HCT116 (cell line): ENCODE results near the gene VRK3. TPM values are rescaled to one million over a fixed set of nuclear protein-coding genes. Genes with fewer than 3 reads are reported as not detected.

Experiments used
- ATAC-seq: fragments of 200-7000 bp; cut with Tn5 transposase; 2 replicates; pipeline ENCODE4 v1.9.1; 2020; ENCODE audit warnings: mild to moderate bottlenecking, moderate library complexity
- BruUV-seq: library from RNA; stranded (reverse); fragments of 400-500 nt; replicated peaks from 2 replicates; lab custom pipeline; 2021; lab: Mats Ljungman, UMichigan
- CTCF ChIA-PET: fragments of 300-600 bp; sonication (Branson Sonifier 250); formaldehyde crosslinking; loops from one replicate; lab custom pipeline; 2021; ENCODE audit warnings: antibody characterized with exemption; lab: Charles Lee
- POLR2A ChIA-PET: fragments of 300-600, 350-600 bp; sonication (Branson Sonifier 250); formaldehyde crosslinking; loops from one replicate; lab custom pipeline; 2021; ENCODE audit warnings: antibody characterized with exemption; lab: Charles Lee
- RAD21 ChIA-PET, 2 experiments: fragments of 300-600 bp; sonication (Branson Sonifier 250); formaldehyde crosslinking; loops; one replicate each; lab custom pipeline; 2023; ENCODE audit warnings: low total read pairs in 2 of 2; ENCODE audit not compliant: uncharacterized antibody in 2 of 2, unreplicated experiment in 2 of 2, low non-redundant PET in 1 of 2; lab: Charles Lee
- DNase-seq: peaks from one replicate; pipeline ENCODE4 v3.0.0-alpha.2; 2010; ENCODE audit warnings: low read depth, low spot score
- H2AFZ ChIP-seq: fragments of 200-600 bp; shearing (Covaris generic), sonication (generic); 2 replicates; pipeline ENCODE4 v1.6.1; 2017; ENCODE audit warnings: low read depth, mixed run types, mixed read lengths, antibody characterized with exemption, low read length; ENCODE audit not compliant: poor library complexity, severe bottlenecking
- H3K27ac ChIP-seq: 2 replicates; pipeline ENCODE4 v1.5.1; 2012; ENCODE audit warnings: low read depth, low read length
- H3K27me3 ChIP-seq: fragments of 200-600 bp; sonication (generic); 2 replicates; pipeline ENCODE4 v1.6.1; 2016; ENCODE audit warnings: mixed run types, low read length, mixed read lengths; ENCODE audit not compliant: insufficient read depth
- H3K36me3 ChIP-seq, 2 experiments: fragments of 200-500 bp in 1 of 2; fragments of 200-600 bp in 1 of 2; sonication (Bioruptor generic) in 1 of 2; sonication (generic) in 1 of 2; 2 replicates each; pipeline versions ENCODE4 v1.5.1 to v1.6.1; 2014 to 2016; ENCODE audit warnings: low read length in 2 of 2, inconsistent platforms in 1 of 2, mixed read lengths in 1 of 2, mixed run types in 1 of 2; ENCODE audit not compliant: insufficient read depth in 2 of 2, control insufficient read depth in 1 of 2
- H3K4me1 ChIP-seq, 2 experiments: fragments of 200-600 bp in 1 of 2; sonication (generic) in 1 of 2; 2 replicates each; pipeline versions ENCODE4 v1.5.1 to v1.6.1; 2012 to 2017; ENCODE audit warnings: low read length in 2 of 2, inconsistent platforms in 1 of 2, mild to moderate bottlenecking in 1 of 2, mixed read lengths in 1 of 2, mixed run types in 1 of 2, moderate library complexity in 1 of 2; ENCODE audit not compliant: insufficient read depth in 2 of 2, control insufficient read depth in 1 of 2
- H3K4me2 ChIP-seq: fragments of 200-600 bp; sonication (generic); 2 replicates; pipeline ENCODE4 v1.6.1; 2017; ENCODE audit warnings: mixed run types, low read length, mixed read lengths
- H3K4me3 ChIP-seq, 2 experiments: fragments of 200-600 bp in 1 of 2; sonication (generic) in 1 of 2; replicated peaks in 1 of 2; 2 replicates each; pipeline ENCODE4 v1.5.1; 2011 to 2016; ENCODE audit warnings: low read length in 2 of 2, control low read depth in 1 of 2, low read depth in 1 of 2, mild to moderate bottlenecking in 1 of 2, mixed read lengths in 1 of 2, mixed run types in 1 of 2
- H3K79me2 ChIP-seq: fragments of 200-600 bp; sonication (generic); 2 replicates; pipeline ENCODE4 v1.6.1; 2017; ENCODE audit warnings: mild to moderate bottlenecking, mixed run types, low read length, moderate library complexity, mixed read lengths; ENCODE audit not compliant: insufficient read depth
- H3K9ac ChIP-seq: fragments of 200-600 bp; sonication (generic); 2 replicates; pipeline ENCODE4 v1.6.1; 2016; ENCODE audit warnings: low read length, mixed read lengths
- H3K9me2 ChIP-seq: fragments of 200-600 bp; sonication (generic), shearing (Covaris generic); 2 replicates; pipeline ENCODE4 v1.6.1; 2017; ENCODE audit warnings: mixed run types, mild to moderate bottlenecking, moderate library complexity; ENCODE audit not compliant: insufficient read depth
- H3K9me3 ChIP-seq, 2 experiments: fragments of 200-500 bp in 1 of 2; fragments of 200-600 bp in 1 of 2; sonication (Bioruptor generic) in 1 of 2; sonication (generic) in 1 of 2; 2 replicates each; pipeline ENCODE4 v1.6.1; 2014 to 2017; ENCODE audit warnings: low read length in 2 of 2, mixed read lengths in 2 of 2, inconsistent platforms in 1 of 2, low read depth in 1 of 2, mild to moderate bottlenecking in 1 of 2, mixed run types in 1 of 2, moderate library complexity in 1 of 2; ENCODE audit not compliant: control insufficient read depth in 1 of 2, insufficient read depth in 1 of 2
- H4K20me1 ChIP-seq: fragments of 200-600 bp; sonication (generic), shearing (Covaris generic); 2 replicates; pipeline ENCODE4 v1.6.1; 2017; ENCODE audit warnings: mixed run types, mild to moderate bottlenecking, moderate library complexity; ENCODE audit not compliant: insufficient read depth
- CBX3 ChIP-seq: IDR thresholded peaks from 2 replicates; pipeline ENCODE4 v1.6.1; 2012; ENCODE audit warnings: low read depth
- CEBPB ChIP-seq: IDR thresholded peaks from 2 replicates; pipeline ENCODE4 v1.6.1; 2012; ENCODE audit warnings: low read depth
- ELF1 ChIP-seq: IDR thresholded peaks from 2 replicates; pipeline ENCODE4 v1.6.1; 2012; ENCODE audit warnings: low read depth, borderline replicate concordance
- EZH2 ChIP-seq: fragments of 200-600 bp; sonication (generic); IDR thresholded peaks from 2 replicates; pipeline ENCODE4 v1.6.1; 2017; ENCODE audit warnings: antibody characterized with exemption, mixed run types
- EZH2phosphoT487 ChIP-seq: fragments of 200-600 bp; IDR thresholded peaks from 2 replicates; pipeline ENCODE4 v1.6.1; 2018; ENCODE audit warnings: antibody characterized with exemption, borderline replicate concordance
- FOSL1 ChIP-seq: IDR thresholded peaks from 2 replicates; pipeline ENCODE4 v1.6.1; 2012; ENCODE audit warnings: low read depth
- POLR2AphosphoS5 ChIP-seq: IDR thresholded peaks from 2 replicates; pipeline ENCODE4 v1.6.1; 2011; ENCODE audit warnings: mild to moderate bottlenecking, low read depth, low read length, moderate library complexity
- SP1 ChIP-seq: IDR thresholded peaks from 2 replicates; pipeline ENCODE4 v1.6.1; 2012; ENCODE audit warnings: low read depth
- TCF7L2 ChIP-seq: IDR thresholded peaks from 2 replicates; pipeline ENCODE4 v1.7.0; 2011; ENCODE audit warnings: borderline replicate concordance, inconsistent platforms; ENCODE audit not compliant: insufficient read depth, insufficient read length; ENCODE audit errors: extremely low read depth
- YY1 ChIP-seq: IDR thresholded peaks from 2 replicates; pipeline ENCODE4 v1.6.1; 2011; ENCODE audit warnings: low read length, low read depth, moderate library complexity, mild to moderate bottlenecking; ENCODE audit not compliant: insufficient replicate concordance; ENCODE audit errors: extremely low read depth
- ZFX ChIP-seq: fragments of 450-650 bp; IDR thresholded peaks from 2 replicates; pipeline ENCODE4 v1.6.1; 2017
- intact Hi-C: fragments of 100-400 bp; cut with micrococcal nuclease; formaldehyde crosslinking; loops from 2 replicates; pipeline ENCODE4 v1.10.0; 2022
- total RNA-seq: library from RNA; stranded (reverse); gene quantifications from one replicate; pipeline ENCODE4 v1.2.1, GENCODE V29; 2021; ENCODE audit not compliant: unreplicated experiment
- TF ChIP-seq, protein P1 (sequence below): IDR thresholded peaks from 2 replicates; pipeline ENCODE4 v1.6.1; 2012; ENCODE audit warnings: low read depth
- TF ChIP-seq, protein P2 (sequence below): IDR thresholded peaks from 2 replicates; pipeline ENCODE4 v1.6.1; 2011; ENCODE audit warnings: mild to moderate bottlenecking, low read length, moderate library complexity; ENCODE audit not compliant: insufficient replicate concordance; ENCODE audit errors: extremely low read depth
- TF ChIP-seq, protein P3 (sequence below), 3 experiments: fragments of 200-600 bp in 1 of 3; sonication (generic) in 1 of 3; IDR thresholded peaks in 2 of 3; conservative IDR thresholded peaks in 1 of 3; 2 replicates each; pipeline ENCODE4 v1.5.1; 2012 to 2017; ENCODE audit warnings: low read depth in 2 of 3, low read length in 2 of 3, antibody characterized with exemption in 1 of 3, borderline replicate concordance in 1 of 3, control low read depth in 1 of 3, mild to moderate bottlenecking in 1 of 3, mixed read lengths in 1 of 3, mixed run types in 1 of 3, moderate library complexity in 1 of 3; ENCODE audit not compliant: insufficient read depth in 1 of 3
- TF ChIP-seq, protein P4 (sequence below): IDR thresholded peaks from 2 replicates; pipeline ENCODE4 v1.6.1; 2012

VRK3 gene
- total RNA-seq, 1 experiment from 2014 or later = 44.0 TPM

DNA sequence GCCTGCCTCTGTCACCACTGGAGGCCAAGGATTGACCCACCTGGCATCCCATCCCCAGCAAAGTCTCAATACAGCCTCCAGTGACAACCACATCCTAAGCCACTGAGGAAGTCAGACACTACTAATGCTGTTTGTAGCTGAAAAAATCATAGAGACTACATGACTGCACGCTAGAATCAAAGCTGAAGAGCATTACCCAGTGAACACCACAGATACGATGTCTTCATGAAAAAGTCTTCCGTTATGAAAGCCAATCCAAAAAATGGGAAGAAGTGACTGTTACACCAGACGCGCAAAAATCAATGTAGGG is 84.7 kb downstream of the VRK3 start:
- Histone ChIP-seq H3K27ac (no peak overlapping the region), H3K27me3 (no peaks in the 10 kb centered on the region), H4K20me1 (no peaks in the 10 kb centered on the region), H3K4me2 (no peak overlapping the region), H3K9me3 (no peaks in the 10 kb centered on the region), H3K9ac (no peak overlapping the region), H3K9me2 (no peaks in the 10 kb centered on the region), H3K36me3 (no peaks in the 10 kb centered on the region), H2AFZ (no peak overlapping the region), H3K79me2 (no peaks in the 10 kb centered on the region), H3K4me3 (no peak overlapping the region), H3K4me1 (peaks cover 9 to 10% of the 10 kb centered on the region in 2 experiments; a peak in 3 of 4 replicates)
- ChIA-PET RAD21 (no interaction called here), POLR2A (no interaction called here), CTCF (no interaction called here)
- DNase-seq (no peak), ATAC-seq (no peak)
- intact Hi-C loops = no loop called here
- BruUV-seq = no TSS peak
- TF ChIP-seq, protein P1, sequence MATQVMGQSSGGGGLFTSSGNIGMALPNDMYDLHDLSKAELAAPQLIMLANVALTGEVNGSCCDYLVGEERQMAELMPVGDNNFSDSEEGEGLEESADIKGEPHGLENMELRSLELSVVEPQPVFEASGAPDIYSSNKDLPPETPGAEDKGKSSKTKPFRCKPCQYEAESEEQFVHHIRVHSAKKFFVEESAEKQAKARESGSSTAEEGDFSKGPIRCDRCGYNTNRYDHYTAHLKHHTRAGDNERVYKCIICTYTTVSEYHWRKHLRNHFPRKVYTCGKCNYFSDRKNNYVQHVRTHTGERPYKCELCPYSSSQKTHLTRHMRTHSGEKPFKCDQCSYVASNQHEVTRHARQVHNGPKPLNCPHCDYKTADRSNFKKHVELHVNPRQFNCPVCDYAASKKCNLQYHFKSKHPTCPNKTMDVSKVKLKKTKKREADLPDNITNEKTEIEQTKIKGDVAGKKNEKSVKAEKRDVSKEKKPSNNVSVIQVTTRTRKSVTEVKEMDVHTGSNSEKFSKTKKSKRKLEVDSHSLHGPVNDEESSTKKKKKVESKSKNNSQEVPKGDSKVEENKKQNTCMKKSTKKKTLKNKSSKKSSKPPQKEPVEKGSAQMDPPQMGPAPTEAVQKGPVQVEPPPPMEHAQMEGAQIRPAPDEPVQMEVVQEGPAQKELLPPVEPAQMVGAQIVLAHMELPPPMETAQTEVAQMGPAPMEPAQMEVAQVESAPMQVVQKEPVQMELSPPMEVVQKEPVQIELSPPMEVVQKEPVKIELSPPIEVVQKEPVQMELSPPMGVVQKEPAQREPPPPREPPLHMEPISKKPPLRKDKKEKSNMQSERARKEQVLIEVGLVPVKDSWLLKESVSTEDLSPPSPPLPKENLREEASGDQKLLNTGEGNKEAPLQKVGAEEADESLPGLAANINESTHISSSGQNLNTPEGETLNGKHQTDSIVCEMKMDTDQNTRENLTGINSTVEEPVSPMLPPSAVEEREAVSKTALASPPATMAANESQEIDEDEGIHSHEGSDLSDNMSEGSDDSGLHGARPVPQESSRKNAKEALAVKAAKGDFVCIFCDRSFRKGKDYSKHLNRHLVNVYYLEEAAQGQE = no peak
- TF ChIP-seq EZH2 (no peak), FOSL1 (no peak), CBX3 (no peak), YY1 (no peak), TCF7L2 (no peak), ZFX (no peak), POLR2AphosphoS5 (no peak), ELF1 (no peak), EZH2phosphoT487 (no peak), CEBPB (no peak), SP1 (no peak)
- TF ChIP-seq, protein P2, sequence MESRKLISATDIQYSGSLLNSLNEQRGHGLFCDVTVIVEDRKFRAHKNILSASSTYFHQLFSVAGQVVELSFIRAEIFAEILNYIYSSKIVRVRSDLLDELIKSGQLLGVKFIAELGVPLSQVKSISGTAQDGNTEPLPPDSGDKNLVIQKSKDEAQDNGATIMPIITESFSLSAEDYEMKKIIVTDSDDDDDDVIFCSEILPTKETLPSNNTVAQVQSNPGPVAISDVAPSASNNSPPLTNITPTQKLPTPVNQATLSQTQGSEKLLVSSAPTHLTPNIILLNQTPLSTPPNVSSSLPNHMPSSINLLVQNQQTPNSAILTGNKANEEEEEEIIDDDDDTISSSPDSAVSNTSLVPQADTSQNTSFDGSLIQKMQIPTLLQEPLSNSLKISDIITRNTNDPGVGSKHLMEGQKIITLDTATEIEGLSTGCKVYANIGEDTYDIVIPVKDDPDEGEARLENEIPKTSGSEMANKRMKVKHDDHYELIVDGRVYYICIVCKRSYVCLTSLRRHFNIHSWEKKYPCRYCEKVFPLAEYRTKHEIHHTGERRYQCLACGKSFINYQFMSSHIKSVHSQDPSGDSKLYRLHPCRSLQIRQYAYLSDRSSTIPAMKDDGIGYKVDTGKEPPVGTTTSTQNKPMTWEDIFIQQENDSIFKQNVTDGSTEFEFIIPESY = no peak
- TF ChIP-seq, protein P3, sequence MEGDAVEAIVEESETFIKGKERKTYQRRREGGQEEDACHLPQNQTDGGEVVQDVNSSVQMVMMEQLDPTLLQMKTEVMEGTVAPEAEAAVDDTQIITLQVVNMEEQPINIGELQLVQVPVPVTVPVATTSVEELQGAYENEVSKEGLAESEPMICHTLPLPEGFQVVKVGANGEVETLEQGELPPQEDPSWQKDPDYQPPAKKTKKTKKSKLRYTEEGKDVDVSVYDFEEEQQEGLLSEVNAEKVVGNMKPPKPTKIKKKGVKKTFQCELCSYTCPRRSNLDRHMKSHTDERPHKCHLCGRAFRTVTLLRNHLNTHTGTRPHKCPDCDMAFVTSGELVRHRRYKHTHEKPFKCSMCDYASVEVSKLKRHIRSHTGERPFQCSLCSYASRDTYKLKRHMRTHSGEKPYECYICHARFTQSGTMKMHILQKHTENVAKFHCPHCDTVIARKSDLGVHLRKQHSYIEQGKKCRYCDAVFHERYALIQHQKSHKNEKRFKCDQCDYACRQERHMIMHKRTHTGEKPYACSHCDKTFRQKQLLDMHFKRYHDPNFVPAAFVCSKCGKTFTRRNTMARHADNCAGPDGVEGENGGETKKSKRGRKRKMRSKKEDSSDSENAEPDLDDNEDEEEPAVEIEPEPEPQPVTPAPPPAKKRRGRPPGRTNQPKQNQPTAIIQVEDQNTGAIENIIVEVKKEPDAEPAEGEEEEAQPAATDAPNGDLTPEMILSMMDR (IDR thresholded peaks at IDR 0.05 in 2 of 3, conservative IDR thresholded peaks at IDR 0.05 in 1 of 3; ENCODE audit: borderline replicate concordance in 1 of 3, insufficient read depth in 1 of 3, low read depth in 2 of 3, low read length in 2 of 3) = no peak
- TF ChIP-seq, protein P4, sequence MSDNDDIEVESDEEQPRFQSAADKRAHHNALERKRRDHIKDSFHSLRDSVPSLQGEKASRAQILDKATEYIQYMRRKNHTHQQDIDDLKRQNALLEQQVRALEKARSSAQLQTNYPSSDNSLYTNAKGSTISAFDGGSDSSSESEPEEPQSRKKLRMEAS = no peak
